ENCODE data around the gene PFN1.
"Not testable (repeated sequence)": the region's sequence is repeated elsewhere in the genome, so short reads cannot be mapped to it uniquely, and the experiment has no call there.

Gene PFN1

DNA sequence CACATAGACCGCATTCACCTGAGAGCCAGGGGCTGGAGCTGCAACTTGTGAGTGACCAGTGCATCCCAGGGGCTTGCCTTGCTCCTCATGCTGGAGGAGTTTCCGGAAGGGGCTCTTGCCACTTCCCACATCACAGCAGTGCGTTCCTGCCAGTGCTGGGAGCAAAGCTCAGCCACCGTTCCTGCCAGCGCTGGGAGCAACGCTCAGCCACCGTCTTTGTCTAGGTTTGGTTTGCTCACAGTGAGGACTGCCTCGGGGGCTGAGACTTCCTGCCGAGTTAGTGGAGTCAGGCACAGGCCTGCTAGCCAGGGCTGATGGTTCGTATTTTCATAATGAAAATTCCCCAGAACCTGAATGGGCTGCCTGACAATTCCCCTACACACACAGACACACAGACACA lies 40.0 kb downstream of the PFN1 start:
- intact Hi-C loops (cut with micrococcal nuclease): loop anchor here (5.0 kb wide), 1 partner anchor 39 kb away; the partner anchor contains the start of gene PFN1
- no peak overlapping the region for H3K4me3 Mint-ChIP-seq
- H3K27me3 Mint-ChIP-seq: peaks cover 22% of the 10 kb centered on the region
- H3K27ac Mint-ChIP-seq: no peak overlapping the region
- peaks cover 4% of the 10 kb centered on the region for H3K4me1 Mint-ChIP-seq (ENCODE audit: low read depth)
- no peaks in the 10 kb centered on the region for H3K9me3 Mint-ChIP-seq
- no peaks in the 10 kb centered on the region for H3K36me3 Mint-ChIP-seq (ENCODE audit: low read depth)

DNA sequence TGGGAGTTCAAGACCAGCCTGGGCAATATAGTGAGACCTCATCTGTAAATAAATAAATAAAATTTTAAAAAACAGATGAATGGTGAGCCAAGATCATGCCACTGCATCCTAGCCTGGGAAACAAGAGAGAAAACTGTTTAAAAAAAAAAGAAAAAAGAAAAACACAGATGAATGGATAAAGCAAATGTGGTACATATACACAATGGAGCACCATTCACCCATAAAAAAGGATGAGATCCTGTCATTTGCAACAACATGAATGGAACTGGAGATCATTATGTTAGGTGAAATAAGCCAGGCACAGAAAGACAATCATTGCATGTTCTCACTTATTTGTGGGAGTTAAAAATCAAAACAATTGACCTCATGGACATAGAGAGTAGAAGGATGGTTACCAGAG lies 41.7 kb downstream of the PFN1 start:
- Mint-ChIP-seq H3K27me3 (peaks cover 30% of the 10 kb centered on the region), H3K4me1 (ENCODE audit: low read depth) (peaks cover 18% of the 10 kb centered on the region)
- not testable (repeated sequence) for H3K27ac Mint-ChIP-seq; H3K4me3 Mint-ChIP-seq; H3K9me3 Mint-ChIP-seq; H3K36me3 Mint-ChIP-seq (ENCODE audit: low read depth)
- intact Hi-C loops (cut with micrococcal nuclease): loop anchor here (5.0 kb wide), 1 partner anchor 41 kb away; the partner anchor contains the start of gene PFN1

DNA sequence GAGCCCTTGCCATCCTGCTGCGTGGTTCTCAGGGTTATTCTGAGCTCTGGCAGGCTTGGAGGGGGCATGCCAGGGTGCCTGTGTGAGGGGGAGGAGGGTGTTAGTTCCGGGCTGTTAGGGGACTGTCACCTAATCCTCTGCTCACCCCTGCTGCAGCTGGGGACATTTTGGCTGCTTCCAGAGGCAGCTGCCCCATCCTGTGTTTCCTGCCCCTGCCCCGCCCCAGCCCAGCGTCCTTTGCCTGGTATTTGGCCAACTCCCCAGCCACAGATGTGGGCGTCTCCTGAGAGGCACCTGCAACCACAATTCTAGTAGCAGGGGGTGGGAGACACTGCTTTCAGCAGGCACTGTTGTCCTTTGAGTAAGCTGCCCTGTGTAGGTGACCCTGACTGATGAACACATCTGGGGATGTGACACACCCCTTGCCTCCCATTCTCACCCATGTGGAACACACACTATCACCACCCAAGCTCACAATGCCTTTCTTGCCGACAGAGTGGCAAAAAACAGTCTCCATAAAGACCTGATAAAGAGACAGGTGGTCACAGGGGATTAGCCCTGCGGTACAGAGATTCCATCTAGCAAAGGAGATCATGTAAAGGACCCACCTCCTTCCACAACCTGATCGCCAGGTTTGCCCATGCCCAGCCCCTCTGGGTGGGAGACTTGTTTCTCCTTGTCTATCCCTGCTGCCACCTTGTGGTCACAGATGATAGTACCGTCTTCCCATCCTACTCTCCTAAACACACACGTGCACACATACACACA lies 45.1 kb downstream of the PFN1 start, which contains the start of gene CHRNE:
TSS of gene CHRNE (minus strand) at position 48 of the 768 bp plus-strand sequence. CDS start at position 13, 35 bp downstream.
- Mint-ChIP-seq H3K4me3 (no peak within 1 kb of the TSS), H3K4me1 (ENCODE audit: low read depth) (peaks cover 48% of the 10 kb centered on the region), H3K9me3 (no peaks in the 10 kb centered on the region), H3K27ac (peak within 1 kb of the TSS; percentile 82), H3K36me3 (ENCODE audit: low read depth) (no peaks in the 10 kb centered on the region), H3K27me3 (peaks cover 47% of the 10 kb centered on the region)
- intact Hi-C loops (cut with micrococcal nuclease): no loop called here

DNA sequence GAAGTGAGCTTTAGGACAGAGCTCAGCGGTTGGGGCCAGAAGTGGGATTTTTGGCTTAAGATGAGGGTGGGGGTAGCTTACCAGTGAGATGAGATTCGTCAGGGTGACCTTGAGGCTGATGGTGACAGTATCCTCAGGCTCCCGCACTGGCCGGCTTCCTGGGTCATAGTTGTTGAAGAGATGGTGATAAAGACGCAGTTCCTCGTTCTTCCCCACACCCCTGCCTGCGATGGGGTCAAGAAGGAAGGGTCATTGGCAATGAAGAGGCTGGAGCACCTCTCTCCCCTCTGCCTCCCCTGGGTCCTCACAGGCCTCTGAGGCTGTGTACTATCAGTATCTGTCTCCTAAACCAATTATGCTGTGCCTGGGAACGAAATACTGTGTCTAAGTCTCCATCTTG lies 45.8 kb downstream of the PFN1 start:
- Mint-ChIP-seq H3K4me3 (no peak overlapping the region), H3K27me3 (peaks cover 47% of the 10 kb centered on the region), H3K27ac (peak overlapping the region; percentile 82), H3K9me3 (no peaks in the 10 kb centered on the region), H3K4me1 (ENCODE audit: low read depth) (peaks cover 55% of the 10 kb centered on the region), H3K36me3 (ENCODE audit: low read depth) (peaks cover 6% of the 10 kb centered on the region)
- intact Hi-C loops (cut with micrococcal nuclease): no loop called here

DNA sequence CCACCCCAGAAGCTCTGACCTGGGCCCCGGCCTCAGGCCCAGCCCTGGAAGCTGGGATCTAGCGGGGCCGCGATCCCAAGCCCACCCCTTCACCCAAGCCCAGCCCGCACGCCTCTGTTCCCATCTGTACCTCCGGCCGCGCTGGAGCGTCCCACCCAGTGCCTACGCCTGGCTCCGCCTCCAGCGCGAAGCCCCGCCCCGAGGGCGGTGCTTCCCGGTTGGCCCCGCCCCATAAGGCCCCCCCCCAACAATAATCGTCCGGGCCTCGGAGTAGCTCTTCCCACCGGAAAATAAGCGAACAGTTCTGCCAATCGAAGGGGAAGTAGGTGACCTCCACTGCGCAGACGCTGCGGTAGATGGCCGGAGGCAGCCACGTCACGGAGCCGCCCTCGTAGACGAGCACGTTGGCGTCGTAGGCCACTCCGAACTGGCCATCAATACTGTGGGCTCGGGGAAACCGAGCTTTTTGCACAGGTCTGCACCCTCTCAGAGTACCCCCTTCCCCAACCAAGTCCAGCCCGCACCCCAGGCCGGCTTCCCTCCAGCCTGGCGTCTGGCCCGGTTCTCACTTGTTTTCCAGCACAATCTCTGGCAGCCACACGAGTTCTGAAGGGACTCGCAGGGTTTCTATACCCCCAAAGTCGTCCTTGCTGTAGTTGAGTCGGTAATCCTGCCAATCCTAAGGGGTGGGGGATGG lies 46.5 kb downstream of the PFN1 start:
- Mint-ChIP-seq H3K9me3 (no peaks in the 10 kb centered on the region), H3K36me3 (ENCODE audit: low read depth) (peaks cover 13% of the 10 kb centered on the region), H3K27ac (peak overlapping the region; percentile 82), H3K4me1 (ENCODE audit: low read depth) (peaks cover 62% of the 10 kb centered on the region), H3K4me3 (peak overlapping the region; percentile 68), H3K27me3 (peaks cover 45% of the 10 kb centered on the region)
- intact Hi-C loops (cut with micrococcal nuclease): no loop called here

DNA sequence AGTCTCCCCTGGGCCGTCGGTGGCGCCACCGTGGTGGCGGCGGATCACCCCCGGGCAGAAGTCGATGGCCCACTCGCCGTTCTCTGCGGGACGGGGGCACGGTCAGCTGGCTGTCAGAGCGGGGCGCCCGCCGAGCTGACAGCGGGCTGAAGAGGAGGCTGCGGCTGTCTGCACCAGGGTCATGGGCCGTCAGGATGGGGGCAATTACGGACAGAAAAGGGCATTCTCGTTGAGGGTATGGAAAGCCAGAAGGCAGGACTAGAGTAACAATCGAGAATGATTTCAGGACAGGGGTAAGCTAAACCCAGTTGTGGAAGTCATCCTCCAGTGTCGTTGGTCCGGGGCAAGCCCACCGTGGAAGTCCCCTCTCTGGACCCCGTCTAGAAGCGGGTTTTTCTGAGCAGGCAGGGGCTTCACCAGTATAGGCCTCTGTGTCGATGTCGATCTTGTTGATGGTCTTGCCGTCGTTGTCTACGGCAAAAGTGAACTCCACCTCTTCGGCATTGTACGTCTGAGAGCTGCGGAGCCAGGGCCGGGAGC lies 47.2 kb downstream of the PFN1 start:
- Mint-ChIP-seq H3K4me1 (ENCODE audit: low read depth) (peaks cover 68% of the 10 kb centered on the region), H3K9me3 (no peaks in the 10 kb centered on the region), H3K4me3 (peak overlapping the region; percentile 68), H3K36me3 (ENCODE audit: low read depth) (peaks cover 19% of the 10 kb centered on the region), H3K27ac (peak overlapping the region; percentile 82), H3K27me3 (peaks cover 44% of the 10 kb centered on the region)
- intact Hi-C loops (cut with micrococcal nuclease): no loop called here

DNA sequence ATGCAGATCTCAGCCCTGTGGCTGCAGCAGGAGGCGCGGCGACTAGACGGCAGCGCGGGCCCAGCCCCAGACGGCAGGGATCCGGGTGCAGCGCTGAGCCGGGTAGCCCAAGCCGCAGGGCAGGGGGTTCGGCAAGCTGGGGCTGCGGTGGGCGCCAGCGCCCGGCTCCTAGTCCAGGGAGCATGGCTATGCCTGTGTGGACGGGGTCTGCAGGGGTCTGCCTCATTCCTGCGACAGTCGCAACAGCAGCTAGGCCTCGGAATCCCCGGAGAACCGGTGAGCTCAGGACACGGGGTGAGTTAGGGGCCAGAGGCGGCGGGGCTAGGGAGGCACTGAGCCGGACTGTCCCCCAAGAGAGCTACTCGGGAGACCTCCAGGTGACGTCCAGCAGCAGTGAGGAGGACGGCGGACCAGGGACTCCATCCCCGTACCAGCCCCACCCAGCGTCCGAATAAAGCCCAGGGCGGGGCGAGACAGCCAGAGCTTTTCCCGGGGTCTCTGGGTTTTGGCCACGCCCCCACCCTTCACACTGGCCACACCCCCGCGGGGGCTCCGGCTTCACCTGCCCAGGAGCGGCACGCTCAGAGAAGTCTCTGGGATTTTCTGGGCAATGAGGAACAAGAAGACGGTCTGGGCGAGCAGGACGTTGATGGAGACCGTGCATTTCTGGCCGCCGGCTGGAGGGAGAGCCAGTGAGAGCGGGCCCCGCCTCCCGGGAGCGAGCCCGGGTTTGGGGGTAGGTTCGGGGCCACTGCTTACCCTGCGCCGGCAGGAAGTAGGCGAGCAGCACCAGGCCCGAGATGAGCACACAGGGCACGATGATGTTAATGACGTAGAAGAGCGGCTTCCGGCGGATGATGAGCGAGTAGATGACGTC lies 47.9 kb downstream of the PFN1 start:
- H3K27ac Mint-ChIP-seq: peak overlapping the region; percentile 82
- H3K9me3 Mint-ChIP-seq: no peaks in the 10 kb centered on the region
- H3K4me1 Mint-ChIP-seq (ENCODE audit: low read depth): peaks cover 76% of the 10 kb centered on the region
- H3K27me3 Mint-ChIP-seq: peaks cover 40% of the 10 kb centered on the region
- intact Hi-C loops (cut with micrococcal nuclease): no loop called here
- peaks cover 26% of the 10 kb centered on the region for H3K36me3 Mint-ChIP-seq (ENCODE audit: low read depth)
- H3K4me3 Mint-ChIP-seq: peak overlapping the region; percentile 68

DNA sequence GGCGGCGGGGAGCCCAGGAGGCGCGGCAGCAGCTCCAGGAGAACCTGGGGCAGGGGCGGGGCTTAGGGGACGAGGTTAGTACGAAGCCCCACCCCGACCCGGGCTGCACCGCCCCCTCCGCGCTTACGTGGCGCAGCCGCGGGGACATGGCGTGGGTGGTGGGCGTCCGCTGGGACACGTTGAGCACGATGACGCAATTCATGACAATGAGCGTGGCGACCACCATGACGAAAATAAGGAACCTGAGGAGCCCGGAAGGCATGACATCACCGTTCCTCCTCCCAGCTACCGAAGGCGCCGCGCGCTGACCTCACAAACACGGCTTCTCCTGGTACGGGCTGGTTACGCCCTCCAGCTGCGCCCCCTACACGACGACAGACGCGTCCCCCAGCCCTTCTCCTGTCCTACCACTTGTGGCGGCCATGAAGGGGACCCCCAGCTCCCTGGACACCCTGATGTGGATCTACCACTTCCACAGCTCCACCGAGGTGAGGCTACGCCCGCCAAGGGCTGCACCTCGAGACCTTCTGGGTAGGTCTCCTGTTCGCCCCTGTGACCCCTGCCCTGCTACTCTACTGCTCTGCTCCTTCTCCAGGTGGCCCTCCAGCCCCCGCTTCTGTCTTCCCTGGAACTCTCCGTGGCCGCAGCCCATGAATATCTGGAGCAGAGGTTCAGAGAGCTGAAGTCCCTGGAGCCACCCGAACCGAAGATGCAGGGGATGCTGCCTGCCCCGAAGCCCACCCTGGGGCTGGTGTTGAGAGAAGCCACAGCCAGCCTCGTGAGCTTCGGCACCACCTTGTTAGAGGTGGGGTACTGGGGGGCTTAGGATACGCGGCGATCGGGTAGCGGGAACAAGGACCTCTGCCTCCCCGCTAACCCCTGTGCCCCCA lies 48.7 kb downstream of the PFN1 start, which contains the start of gene C17orf107:
TSS of gene C17orf107 (plus strand) at position 196 of the 890 bp plus-strand sequence. CDS start at position 423, 227 bp downstream.
- Mint-ChIP-seq H3K27me3 (peaks cover 38% of the 10 kb centered on the region), H3K36me3 (ENCODE audit: low read depth) (peaks cover 35% of the 10 kb centered on the region), H3K4me3 (peak within 1 kb of the TSS; percentile 68), H3K4me1 (ENCODE audit: low read depth) (peaks cover 83% of the 10 kb centered on the region), H3K27ac (peak within 1 kb of the TSS; percentile 82), H3K9me3 (no peaks in the 10 kb centered on the region)
- intact Hi-C loops (cut with micrococcal nuclease): no loop called here

DNA sequence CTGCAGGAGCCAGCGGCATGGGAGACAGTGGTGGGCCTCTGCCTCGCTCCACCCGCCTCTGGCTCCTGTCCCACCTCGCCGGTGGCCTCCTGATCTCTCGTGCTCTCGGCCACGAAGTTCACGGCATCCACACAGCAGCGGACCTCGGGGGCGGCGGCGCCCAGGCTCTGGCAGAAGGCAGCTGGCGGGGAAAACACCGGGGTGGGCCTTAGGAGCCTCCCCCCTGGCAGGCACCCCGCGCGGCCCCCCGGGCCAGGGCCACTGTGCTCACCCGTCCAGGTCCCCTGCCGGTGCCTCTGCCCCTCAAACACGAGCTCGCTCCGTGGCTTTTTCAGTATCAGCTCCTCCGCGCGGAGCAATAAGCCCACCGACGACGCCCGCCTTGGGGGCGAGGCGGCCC lies 49.4 kb downstream of the PFN1 start:
- H3K4me3 Mint-ChIP-seq: peak overlapping the region; percentile 68
- H3K36me3 Mint-ChIP-seq (ENCODE audit: low read depth): peaks cover 42% of the 10 kb centered on the region
- H3K27ac Mint-ChIP-seq: peak overlapping the region; percentile 82
- no peaks in the 10 kb centered on the region for H3K9me3 Mint-ChIP-seq
- intact Hi-C loops (cut with micrococcal nuclease): no loop called here
- peaks cover 83% of the 10 kb centered on the region for H3K4me1 Mint-ChIP-seq (ENCODE audit: low read depth)
- peaks cover 35% of the 10 kb centered on the region for H3K27me3 Mint-ChIP-seq

DNA sequence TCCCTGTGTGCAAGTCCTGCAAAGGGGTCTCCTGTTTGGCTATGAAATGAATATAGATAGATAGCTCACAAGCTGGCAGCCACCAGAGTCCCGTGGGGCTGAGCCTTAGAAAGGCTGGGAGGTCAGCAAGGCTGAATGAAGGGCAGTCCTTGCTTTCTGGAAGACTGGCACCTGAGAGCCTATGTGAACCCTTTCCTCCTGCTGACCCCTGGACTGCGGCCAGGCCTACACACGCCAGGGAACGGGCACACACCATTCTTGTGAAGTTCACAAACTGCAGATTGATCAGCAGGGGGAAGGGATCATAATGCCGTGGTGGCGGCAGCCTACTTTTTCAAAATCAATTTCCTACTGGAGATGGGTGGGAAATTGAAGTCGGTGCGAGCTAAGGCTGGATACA lies 50.0 kb downstream of the PFN1 start:
- Mint-ChIP-seq H3K4me1 (ENCODE audit: low read depth) (peaks cover 84% of the 10 kb centered on the region), H3K4me3 (peak overlapping the region; percentile 68), H3K9me3 (no peaks in the 10 kb centered on the region), H3K36me3 (ENCODE audit: low read depth) (peaks cover 47% of the 10 kb centered on the region), H3K27ac (peak overlapping the region; percentile 47), H3K27me3 (peaks cover 33% of the 10 kb centered on the region)
- intact Hi-C loops (cut with micrococcal nuclease): no loop called here

DNA sequence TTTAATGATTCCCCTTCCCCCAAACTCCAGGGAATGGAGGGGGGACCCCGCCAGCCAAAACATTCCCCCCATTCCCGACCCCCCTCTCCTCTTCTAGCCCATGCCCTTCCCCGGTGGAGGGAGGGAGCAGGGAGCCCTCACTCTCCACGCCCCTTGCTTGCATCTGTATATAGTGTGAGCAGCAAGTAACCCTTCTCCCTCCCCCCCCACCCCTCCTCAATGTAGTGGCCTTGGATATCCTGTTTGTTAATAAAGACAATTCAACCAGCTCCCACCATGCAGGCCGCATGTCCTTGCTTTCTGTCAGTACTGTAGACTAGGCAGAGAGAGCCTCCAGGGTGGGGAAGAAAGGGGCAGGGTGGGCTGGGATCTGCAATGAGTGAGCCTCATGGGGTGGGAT lies 50.5 kb downstream of the PFN1 start:
- H3K4me1 Mint-ChIP-seq (ENCODE audit: low read depth): peaks cover 83% of the 10 kb centered on the region
- H3K4me3 Mint-ChIP-seq: no peak overlapping the region
- intact Hi-C loops (cut with micrococcal nuclease): no loop called here
- peaks cover 30% of the 10 kb centered on the region for H3K27me3 Mint-ChIP-seq
- peaks cover 53% of the 10 kb centered on the region for H3K36me3 Mint-ChIP-seq (ENCODE audit: low read depth)
- H3K9me3 Mint-ChIP-seq: no peaks in the 10 kb centered on the region
- no peak overlapping the region for H3K27ac Mint-ChIP-seq

DNA sequence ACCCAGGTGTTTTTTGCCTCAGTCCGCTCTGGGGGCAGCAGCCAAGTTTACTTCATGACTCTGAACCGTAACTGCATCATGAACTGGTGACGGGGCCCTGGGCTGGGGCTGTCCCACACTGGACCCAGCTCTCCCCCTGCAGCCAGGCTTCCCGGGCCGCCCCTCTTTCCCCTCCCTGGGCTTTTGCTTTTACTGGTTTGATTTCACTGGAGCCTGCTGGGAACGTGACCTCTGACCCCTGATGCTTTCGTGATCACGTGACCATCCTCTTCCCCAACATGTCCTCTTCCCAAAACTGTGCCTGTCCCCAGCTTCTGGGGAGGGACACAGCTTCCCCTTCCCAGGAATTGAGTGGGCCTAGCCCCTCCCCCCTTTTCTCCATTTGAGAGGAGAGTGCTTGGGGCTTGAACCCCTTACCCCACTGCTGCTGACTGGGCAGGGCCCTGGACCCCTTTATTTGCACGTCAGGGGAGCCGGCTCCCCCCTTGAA lies 51.1 kb downstream of the PFN1 start:
- no peaks in the 10 kb centered on the region for H3K9me3 Mint-ChIP-seq
- intact Hi-C loops (cut with micrococcal nuclease): no loop called here
- peaks cover 78% of the 10 kb centered on the region for H3K4me1 Mint-ChIP-seq (ENCODE audit: low read depth)
- H3K36me3 Mint-ChIP-seq (ENCODE audit: low read depth): peaks cover 59% of the 10 kb centered on the region
- H3K27me3 Mint-ChIP-seq: peaks cover 25% of the 10 kb centered on the region
- no peak overlapping the region for H3K27ac Mint-ChIP-seq
- no peak overlapping the region for H3K4me3 Mint-ChIP-seq

Measured in dendritic cell treated with granulocyte-macrophage colony-stimulating factor and Interleukin-4, amounts not matched to agents 40 ng/mL and 50 ng/mL, for 4 days (primary cell).